Measurements from ENCODE around the gene ARHGEF28. TPM values are rescaled to one million over a fixed set of nuclear protein-coding genes. Genes with fewer than 3 reads are reported as not detected.
A peak's percentile ranks its signal among the peaks of the same experiment; 100 is the strongest.

ARHGEF28 gene
- total and polyA plus RNA-seq, 2 of the 13 experiments (the other 11 are each of a cell fraction or from before 2014, with no cell fraction given), result 17.4 to 34.1 TPM

DNA sequence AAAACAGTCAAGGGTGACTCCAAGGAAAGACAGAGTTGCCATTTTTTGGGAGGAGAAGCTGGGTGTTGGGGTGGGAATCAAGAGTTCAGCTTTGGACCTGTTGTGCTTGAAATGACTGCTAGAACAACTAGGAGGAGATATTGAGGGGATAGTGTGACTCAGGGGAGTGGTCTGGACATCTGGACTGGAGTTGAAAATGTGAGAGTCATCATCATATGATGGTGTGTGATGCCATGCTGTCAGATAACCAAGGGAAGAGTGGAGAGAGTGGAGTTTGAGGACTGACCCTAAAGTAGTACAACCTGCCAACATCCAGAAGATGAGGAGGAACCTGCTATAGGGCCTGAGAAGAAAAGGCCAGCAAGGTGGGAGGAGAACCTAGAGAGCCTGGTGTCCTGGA is 199.7 kb downstream of the ARHGEF28 start:
- Histone ChIP-seq H2AFZ (ENCODE audit: low read length) (no peak overlapping the region), H3K9me3 (ENCODE audit: low read length) (no peaks in the 10 kb centered on the region), H3K27ac (ENCODE audit: extremely low read length, insufficient read depth, low read length) (peak overlapping the region; percentile 39), H3K9ac (ENCODE audit: insufficient read depth, low read depth, low read length) (no peak overlapping the region), H3K4me3 (replicated peaks in 1 of 3; ENCODE audit: insufficient read depth in 1 of 3, low read depth in 2 of 3, low read length in 3 of 3) (no peak overlapping the region), H4K20me1 (ENCODE audit: insufficient read depth, low read length) (no peaks in the 10 kb centered on the region), H3K4me2 (ENCODE audit: low read depth, low read length) (no peak overlapping the region), H3K79me2 (ENCODE audit: insufficient read depth, low read length) (peaks cover 81% of the 10 kb centered on the region), H3K4me1 (ENCODE audit: insufficient read depth, low read length) (peaks cover 64% of the 10 kb centered on the region), H3K27me3 (ENCODE audit: control insufficient read depth in 1 of 2, insufficient read depth in 2 of 2, low read length in 2 of 2) (no peaks in the 10 kb centered on the region), H3K36me3 (replicated peaks in 1 of 2; ENCODE audit: control insufficient read depth in 1 of 2, insufficient read depth in 2 of 2, low read length in 2 of 2) (peaks cover 2 to 27% of the 10 kb centered on the region in 2 experiments)
- POLR2A ChIA-PET, result no interaction called here
- CTCF ChIA-PET (ENCODE audit: low intra/inter-chr PET ratio, low total read pairs), result no interaction called here
- ATAC-seq (no peak), DNase-seq (ENCODE audit: low spot score) (no peak), FAIRE-seq (no peak)
- in situ Hi-C loops (cut with HindIII; ENCODE audit: extremely low pct_ligation_motif_present, low pct_unique_long_range_greater_than_20kb) (no loop called here), intact Hi-C loops (cut with micrococcal nuclease; ENCODE audit: unreplicated experiment) (no loop called here)
- 0 out of 4 replicates have a peak, but pooled peaks of 1 of the 2 experiments have one; percentile 11 for TF ChIP-seq POLR2A (IDR thresholded peaks at IDR 0.05; ENCODE audit: insufficient read depth in 1 of 2, low read depth in 2 of 2, low read length in 2 of 2)
- TF ChIP-seq, protein P1, sequence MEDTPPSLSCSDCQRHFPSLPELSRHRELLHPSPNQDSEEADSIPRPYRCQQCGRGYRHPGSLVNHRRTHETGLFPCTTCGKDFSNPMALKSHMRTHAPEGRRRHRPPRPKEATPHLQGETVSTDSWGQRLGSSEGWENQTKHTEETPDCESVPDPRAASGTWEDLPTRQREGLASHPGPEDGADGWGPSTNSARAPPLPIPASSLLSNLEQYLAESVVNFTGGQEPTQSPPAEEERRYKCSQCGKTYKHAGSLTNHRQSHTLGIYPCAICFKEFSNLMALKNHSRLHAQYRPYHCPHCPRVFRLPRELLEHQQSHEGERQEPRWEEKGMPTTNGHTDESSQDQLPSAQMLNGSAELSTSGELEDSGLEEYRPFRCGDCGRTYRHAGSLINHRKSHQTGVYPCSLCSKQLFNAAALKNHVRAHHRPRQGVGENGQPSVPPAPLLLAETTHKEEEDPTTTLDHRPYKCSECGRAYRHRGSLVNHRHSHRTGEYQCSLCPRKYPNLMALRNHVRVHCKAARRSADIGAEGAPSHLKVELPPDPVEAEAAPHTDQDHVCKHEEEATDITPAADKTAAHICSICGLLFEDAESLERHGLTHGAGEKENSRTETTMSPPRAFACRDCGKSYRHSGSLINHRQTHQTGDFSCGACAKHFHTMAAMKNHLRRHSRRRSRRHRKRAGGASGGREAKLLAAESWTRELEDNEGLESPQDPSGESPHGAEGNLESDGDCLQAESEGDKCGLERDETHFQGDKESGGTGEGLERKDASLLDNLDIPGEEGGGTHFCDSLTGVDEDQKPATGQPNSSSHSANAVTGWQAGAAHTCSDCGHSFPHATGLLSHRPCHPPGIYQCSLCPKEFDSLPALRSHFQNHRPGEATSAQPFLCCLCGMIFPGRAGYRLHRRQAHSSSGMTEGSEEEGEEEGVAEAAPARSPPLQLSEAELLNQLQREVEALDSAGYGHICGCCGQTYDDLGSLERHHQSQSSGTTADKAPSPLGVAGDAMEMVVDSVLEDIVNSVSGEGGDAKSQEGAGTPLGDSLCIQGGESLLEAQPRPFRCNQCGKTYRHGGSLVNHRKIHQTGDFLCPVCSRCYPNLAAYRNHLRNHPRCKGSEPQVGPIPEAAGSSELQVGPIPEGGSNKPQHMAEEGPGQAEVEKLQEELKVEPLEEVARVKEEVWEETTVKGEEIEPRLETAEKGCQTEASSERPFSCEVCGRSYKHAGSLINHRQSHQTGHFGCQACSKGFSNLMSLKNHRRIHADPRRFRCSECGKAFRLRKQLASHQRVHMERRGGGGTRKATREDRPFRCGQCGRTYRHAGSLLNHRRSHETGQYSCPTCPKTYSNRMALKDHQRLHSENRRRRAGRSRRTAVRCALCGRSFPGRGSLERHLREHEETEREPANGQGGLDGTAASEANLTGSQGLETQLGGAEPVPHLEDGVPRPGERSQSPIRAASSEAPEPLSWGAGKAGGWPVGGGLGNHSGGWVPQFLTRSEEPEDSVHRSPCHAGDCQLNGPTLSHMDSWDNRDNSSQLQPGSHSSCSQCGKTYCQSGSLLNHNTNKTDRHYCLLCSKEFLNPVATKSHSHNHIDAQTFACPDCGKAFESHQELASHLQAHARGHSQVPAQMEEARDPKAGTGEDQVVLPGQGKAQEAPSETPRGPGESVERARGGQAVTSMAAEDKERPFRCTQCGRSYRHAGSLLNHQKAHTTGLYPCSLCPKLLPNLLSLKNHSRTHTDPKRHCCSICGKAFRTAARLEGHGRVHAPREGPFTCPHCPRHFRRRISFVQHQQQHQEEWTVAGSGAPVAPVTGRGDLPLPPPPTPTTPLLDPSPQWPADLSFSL (CRISPR knock-in tag; IDR thresholded peaks at IDR 0.05), result no peak
- no TSS peak for BruUV-seq (replicated peaks)
